ENCODE measurements around the gene RBMS2. TPM values are rescaled to one million over a fixed set of nuclear protein-coding genes. Genes with fewer than 3 reads are reported as not detected.

The RBMS2 gene
- polyA plus RNA-seq, 4 donors: 2.0 to 23.4 (median 5.8) TPM

GRCh38 chr12:56631790-56632700, 110.4 kb downstream of the RBMS2 start:
- Histone ChIP-seq H3K9me3 (ENCODE audit: control insufficient read depth in 2 of 2, insufficient read depth in 1 of 2, low read depth in 1 of 2, low read length in 1 of 2) (no peaks in the 10 kb centered on the region), H3K36me3 (ENCODE audit: control insufficient read depth in 3 of 3, insufficient read depth in 2 of 3, low read depth in 1 of 3, low read length in 3 of 3) (peaks cover 0 to 12% (median 0%) of the 10 kb centered on the region in 3 donors), H3K4me3 (ENCODE audit: low read depth in 1 of 3, low read length in 3 of 3) (peak overlapping the region in 1 of 3 donors; percentile 44), H3K4me1 (ENCODE audit: control insufficient read depth in 3 of 3, insufficient read depth in 2 of 3, low read depth in 1 of 3, low read length in 2 of 3) (peaks cover 6 to 50% (median 22%) of the 10 kb centered on the region in 3 donors), H3K27ac (ENCODE audit: low read depth in 1 of 3, low read length in 2 of 3) (peak overlapping the region; percentile 31 to 68 (median 50)), H3K27me3 (ENCODE audit: control insufficient read depth in 3 of 3, insufficient read depth in 3 of 3, low read length in 3 of 3) (no peaks in the 10 kb centered on the region)
- FAIRE-seq (no peak), DNase-seq (peak; percentile 75 to 82)
- WGBS, 3 donors: 1 to 5% (median 5%) methylated on average over 11 to 13 of the region's 13 CpGs

GRCh38 chr12:56632701-56633467, 111.3 kb downstream of the RBMS2 start:
- Histone ChIP-seq H3K36me3 (ENCODE audit: control insufficient read depth in 3 of 3, insufficient read depth in 2 of 3, low read depth in 1 of 3, low read length in 3 of 3) (peaks cover 0 to 8% (median 3%) of the 10 kb centered on the region in 3 donors), H3K27ac (ENCODE audit: low read depth in 1 of 3, low read length in 2 of 3) (peak overlapping the region in 2 of 3 donors; percentile 33 to 68), H3K4me1 (ENCODE audit: control insufficient read depth in 3 of 3, insufficient read depth in 2 of 3, low read depth in 1 of 3, low read length in 2 of 3) (peaks cover 6 to 57% (median 22%) of the 10 kb centered on the region in 3 donors), H3K9me3 (ENCODE audit: control insufficient read depth in 2 of 2, insufficient read depth in 1 of 2, low read depth in 1 of 2, low read length in 1 of 2) (no peaks in the 10 kb centered on the region), H3K4me3 (ENCODE audit: low read depth in 1 of 3, low read length in 3 of 3) (peak overlapping the region in 1 of 3 donors; percentile 44), H3K27me3 (ENCODE audit: control insufficient read depth in 3 of 3, insufficient read depth in 3 of 3, low read length in 3 of 3) (no peaks in the 10 kb centered on the region)
- FAIRE-seq (no peak), DNase-seq (no peak)
- WGBS, 3 donors: 44 to 56% (median 55%) methylated on average over 4 of the region's 4 CpGs

- Histone ChIP-seq H3K4me1 (ENCODE audit: control insufficient read depth in 3 of 3, insufficient read depth in 2 of 3, low read depth in 1 of 3, low read length in 2 of 3) (peaks cover 6 to 54% (median 22%) of the 10 kb centered on the region in 3 donors), H3K9me3 (ENCODE audit: control insufficient read depth in 2 of 2, insufficient read depth in 1 of 2, low read depth in 1 of 2, low read length in 1 of 2) (no peaks in the 10 kb centered on the region), H3K4me3 (ENCODE audit: low read depth in 1 of 3, low read length in 3 of 3) (peak overlapping the region in 2 of 3 donors; percentile 78 to 84), H3K36me3 (ENCODE audit: control insufficient read depth in 3 of 3, insufficient read depth in 2 of 3, low read depth in 1 of 3, low read length in 3 of 3) (peaks cover 3 to 15% (median 5%) of the 10 kb centered on the region in 3 donors), H3K27ac (ENCODE audit: low read depth in 1 of 3, low read length in 2 of 3) (peak overlapping the region in 2 of 3 donors; percentile 94 to 95), H3K27me3 (ENCODE audit: control insufficient read depth in 3 of 3, insufficient read depth in 3 of 3, low read length in 3 of 3) (no peaks in the 10 kb centered on the region)
- FAIRE-seq (no peak), DNase-seq (no peak)
- 31 to 51% (median 41%) methylated on average over 12 of the region's 12 CpGs for WGBS, 3 donors
Observed at GRCh38 chr12:56633468-56634241, 112.0 kb downstream of the RBMS2 start.

GRCh38 chr12:56634242-56634836, 112.7 kb downstream of the RBMS2 start:
- peaks cover 6 to 54% (median 22%) of the 10 kb centered on the region in 3 donors for H3K4me1 ChIP-seq (ENCODE audit: control insufficient read depth in 3 of 3, insufficient read depth in 2 of 3, low read depth in 1 of 3, low read length in 2 of 3)
- WGBS, 3 donors: 1 to 2% (median 1%) methylated on average over 27 of the region's 27 CpGs
- H3K4me3 ChIP-seq (ENCODE audit: low read depth in 1 of 3, low read length in 3 of 3): peak overlapping the region; percentile 74 to 84 (median 78)
- no peaks in the 10 kb centered on the region for H3K27me3 ChIP-seq (ENCODE audit: control insufficient read depth in 3 of 3, insufficient read depth in 3 of 3, low read length in 3 of 3)
- H3K36me3 ChIP-seq (ENCODE audit: control insufficient read depth in 3 of 3, insufficient read depth in 2 of 3, low read depth in 1 of 3, low read length in 3 of 3): peaks cover 7 to 22% (median 8%) of the 10 kb centered on the region in 3 donors
- H3K27ac ChIP-seq (ENCODE audit: low read depth in 1 of 3, low read length in 2 of 3): peak overlapping the region; percentile 92 to 95 (median 94)
- DNase-seq (peak; percentile 77 to 87), FAIRE-seq (no peak)
- H3K9me3 ChIP-seq (ENCODE audit: control insufficient read depth in 2 of 2, insufficient read depth in 1 of 2, low read depth in 1 of 2, low read length in 1 of 2): no peaks in the 10 kb centered on the region

- peaks cover 6 to 54% (median 22%) of the 10 kb centered on the region in 3 donors for H3K4me1 ChIP-seq (ENCODE audit: control insufficient read depth in 3 of 3, insufficient read depth in 2 of 3, low read depth in 1 of 3, low read length in 2 of 3)
- H3K4me3 ChIP-seq (ENCODE audit: low read depth in 1 of 3, low read length in 3 of 3): peak overlapping the region; percentile 74 to 84 (median 78)
- no peak for FAIRE-seq
- 1% methylated on average over 36 to 47 of the region's 47 CpGs for WGBS, 3 donors
- DNase-seq: peak; percentile 90 to 91
- H3K27me3 ChIP-seq (ENCODE audit: control insufficient read depth in 3 of 3, insufficient read depth in 3 of 3, low read length in 3 of 3): no peaks in the 10 kb centered on the region
- peak overlapping the region; percentile 92 to 95 (median 94) for H3K27ac ChIP-seq (ENCODE audit: low read depth in 1 of 3, low read length in 2 of 3)
- no peaks in the 10 kb centered on the region for H3K9me3 ChIP-seq (ENCODE audit: control insufficient read depth in 2 of 2, insufficient read depth in 1 of 2, low read depth in 1 of 2, low read length in 1 of 2)
- peaks cover 8 to 30% (median 13%) of the 10 kb centered on the region in 3 donors for H3K36me3 ChIP-seq (ENCODE audit: control insufficient read depth in 3 of 3, insufficient read depth in 2 of 3, low read depth in 1 of 3, low read length in 3 of 3)
Observed at GRCh38 chr12:56634837-56635791, 113.5 kb downstream of the RBMS2 start.

GRCh38 chr12:56635806-56636674, 114.4 kb downstream of the RBMS2 start:
- no peaks in the 10 kb centered on the region for H3K9me3 ChIP-seq (ENCODE audit: control insufficient read depth in 2 of 2, insufficient read depth in 1 of 2, low read depth in 1 of 2, low read length in 1 of 2)
- peak overlapping the region; percentile 92 to 95 (median 94) for H3K27ac ChIP-seq (ENCODE audit: low read depth in 1 of 3, low read length in 2 of 3)
- FAIRE-seq (no peak), DNase-seq (peak; percentile 95 to 96)
- H3K4me1 ChIP-seq (ENCODE audit: control insufficient read depth in 3 of 3, insufficient read depth in 2 of 3, low read depth in 1 of 3, low read length in 2 of 3): peaks cover 6 to 47% (median 22%) of the 10 kb centered on the region in 3 donors
- 0 to 3% (median 2%) methylated on average over 20 of the region's 20 CpGs for WGBS, 3 donors
- no peaks in the 10 kb centered on the region for H3K27me3 ChIP-seq (ENCODE audit: control insufficient read depth in 3 of 3, insufficient read depth in 3 of 3, low read length in 3 of 3)
- H3K4me3 ChIP-seq (ENCODE audit: low read depth in 1 of 3, low read length in 3 of 3): peak overlapping the region; percentile 74 to 84 (median 78)
- H3K36me3 ChIP-seq (ENCODE audit: control insufficient read depth in 3 of 3, insufficient read depth in 2 of 3, low read depth in 1 of 3, low read length in 3 of 3): peaks cover 10 to 34% (median 14%) of the 10 kb centered on the region in 3 donors

Data from small intestine (tissue), 7 donors.